NCI-H2029 (cell line): Measurements from ENCODE around the gene RAVER1.
A peak's percentile ranks its signal among the peaks of the same experiment; 100 is the strongest.
"Not testable (repeated sequence)": the region's sequence is repeated elsewhere in the genome, so short reads cannot be mapped to it uniquely, and the experiment has no call there.

ENCODE experiments used
- DNase-seq: peaks from one replicate; lab custom pipeline; 2025; lab: John Stamatoyannopoulos, UW

RAVER1 gene

GRCh38 chr19:10332965-10333757, at the start of gene RAVER1:
Gene RAVER1 (minus strand): TSS chr19:10333529. CDS start chr19:10333507, 22 bp downstream.
- DNase-seq = peak; percentile 93

- not testable (repeated sequence) for DNase-seq
Measured at GRCh38 chr19:10383223-10383499, 49.8 kb upstream of the RAVER1 start.

- DNase-seq = peak; percentile 98
Measured at GRCh38 chr19:10380313-10381102, 47.2 kb upstream of the RAVER1 start, which contains the start of gene TYK2. Gene TYK2 (minus strand): TSS chr19:10380572. CDS start chr19:10378406, 2,166 bp downstream.

GRCh38 chr19:10379880-10380312, 46.6 kb upstream of the RAVER1 start:
- DNase-seq = no peak

GRCh38 chr19:10378124-10378523, 44.8 kb upstream of the RAVER1 start:
- DNase-seq = no peak

- not testable (repeated sequence) for DNase-seq
Measured at GRCh38 chr19:10377140-10377640, 43.9 kb upstream of the RAVER1 start.

- DNase-seq = no peak
Measured at GRCh38 chr19:10374931-10375330, 41.6 kb upstream of the RAVER1 start.

GRCh38 chr19:10372690-10373089, 39.4 kb upstream of the RAVER1 start:
- no peak for DNase-seq

GRCh38 chr19:10368101-10368803, 34.9 kb upstream of the RAVER1 start:
- no peak for DNase-seq

- DNase-seq = not testable (repeated sequence)
Measured at GRCh38 chr19:10366950-10367512, 33.7 kb upstream of the RAVER1 start.

GRCh38 chr19:10365518-10365917, 32.2 kb upstream of the RAVER1 start:
- DNase-seq = no peak

GRCh38 chr19:10364644-10365043, 31.3 kb upstream of the RAVER1 start:
- DNase-seq = no peak

- no peak for DNase-seq
Measured at GRCh38 chr19:10363789-10364281, 30.5 kb upstream of the RAVER1 start.

GRCh38 chr19:10362259-10362658, 28.9 kb upstream of the RAVER1 start:
- no peak for DNase-seq

- DNase-seq = no peak
Measured at GRCh38 chr19:10361569-10362011, 28.3 kb upstream of the RAVER1 start.

GRCh38 chr19:10356431-10356830, 23.1 kb upstream of the RAVER1 start:
- DNase-seq = no peak

GRCh38 chr19:10353793-10354391, 20.6 kb upstream of the RAVER1 start:
- no peak for DNase-seq

GRCh38 chr19:10352764-10353671, 19.7 kb upstream of the RAVER1 start:
- DNase-seq = no peak

- DNase-seq = no peak
Measured at GRCh38 chr19:10346509-10346908, 13.2 kb upstream of the RAVER1 start.

GRCh38 chr19:10344780-10345179, 11.5 kb upstream of the RAVER1 start:
- DNase-seq = no peak
